ENCODE measurements around the gene COL6A1. TPM values are rescaled to one million over a fixed set of nuclear protein-coding genes. Genes with fewer than 3 reads are reported as not detected.

COL6A1 gene
- total RNA-seq, 1 experiment from 2014 or later, result 19.7 TPM

GRCh38 chr21:45973475-45974072 lies 8.0 kb upstream of the COL6A1 start:
- POLR2A ChIA-PET (ENCODE audit: low non-redundant PET), result no interaction called here
- no TSS peak for BruUV-seq (replicated peaks)

GRCh38 chr21:45974073-45975019 lies 7.2 kb upstream of the COL6A1 start:
- intact Hi-C loops (cut with micrococcal nuclease; ENCODE audit: unreplicated experiment), result loop anchor here (5.0 kb wide), 2 partner anchors 168 to 253 kb away; partner anchors contain the start of gene LSS
- no peak for DNase-seq (ENCODE audit: low spot score)

More at GRCh38 chr21:45973475-45974072, 8.0 kb upstream of the COL6A1 start:
- Histone ChIP-seq H3K4me1 (ENCODE audit: insufficient read depth, low read length, poor library complexity, severe bottlenecking) (peaks cover 66% of the 10 kb centered on the region), H3K36me3 (ENCODE audit: insufficient read depth, low read length, poor library complexity, severe bottlenecking) (no peaks in the 10 kb centered on the region), H3K27me3 (replicated peaks; ENCODE audit: insufficient read depth, low read depth, low read length, poor library complexity) (no peaks in the 10 kb centered on the region), H3K9me3 (ENCODE audit: low read depth, low read length, poor library complexity, severe bottlenecking) (no peaks in the 10 kb centered on the region), H3K4me3 (ENCODE audit: low read depth, low read length, poor library complexity, severe bottlenecking) (peak overlapping the region; percentile 45), H3K27ac (ENCODE audit: low read depth, low read length, poor library complexity, severe bottlenecking) (peak overlapping the region; percentile 73)
- no peak for TF ChIP-seq EZH2 (IDR thresholded peaks at IDR 0.05; ENCODE audit: borderline replicate concordance, low read depth, low read length, poor library complexity, severe bottlenecking)
- peak; percentile 81 for TF ChIP-seq CTCF (conservative IDR thresholded peaks at IDR 0.05; ENCODE audit: low read depth, low read length)
- intact Hi-C loops (cut with micrococcal nuclease; ENCODE audit: unreplicated experiment), result loop anchor here (2.0 to 5.0 kb wide), 3 partner anchors 125 to 254 kb away; partner anchors contain the start of genes COL6A2 and LSS
- CTCF ChIA-PET, result interaction anchor here (0.6 to 1.7 kb wide), 5 partner anchors 19 to 444 kb away, joined by 3 to 20 read pairs (median 8); partner anchors contain the start of gene C21orf58
- DNase-seq (ENCODE audit: low spot score), result peak; percentile 92

More at GRCh38 chr21:45974073-45975019, 7.2 kb upstream of the COL6A1 start:
- Histone ChIP-seq H3K9me3 (ENCODE audit: low read depth, low read length, poor library complexity, severe bottlenecking) (no peaks in the 10 kb centered on the region), H3K27ac (ENCODE audit: low read depth, low read length, poor library complexity, severe bottlenecking) (peak overlapping the region; percentile 73), H3K4me3 (ENCODE audit: low read depth, low read length, poor library complexity, severe bottlenecking) (peak overlapping the region; percentile 45), H3K36me3 (ENCODE audit: insufficient read depth, low read length, poor library complexity, severe bottlenecking) (no peaks in the 10 kb centered on the region), H3K4me1 (ENCODE audit: insufficient read depth, low read length, poor library complexity, severe bottlenecking) (peaks cover 72% of the 10 kb centered on the region), H3K27me3 (replicated peaks; ENCODE audit: insufficient read depth, low read depth, low read length, poor library complexity) (no peaks in the 10 kb centered on the region)
- no TSS peak for BruUV-seq (replicated peaks)
- ChIA-PET CTCF (interaction anchor here (0.6 to 1.7 kb wide), 5 partner anchors 20 to 444 kb away, joined by 3 to 20 read pairs (median 8); partner anchors contain the start of gene C21orf58), POLR2A (ENCODE audit: low non-redundant PET) (no interaction called here)
- no peak for TF ChIP-seq EZH2 (IDR thresholded peaks at IDR 0.05; ENCODE audit: borderline replicate concordance, low read depth, low read length, poor library complexity, severe bottlenecking)
- TF ChIP-seq CTCF (conservative IDR thresholded peaks at IDR 0.05; ENCODE audit: low read depth, low read length), result no peak
